Measurements from ENCODE around the gene ARFGEF2. TPM values are rescaled to one million over a fixed set of nuclear protein-coding genes. Genes with fewer than 3 reads are reported as not detected.
A peak's percentile ranks its signal among the peaks of the same experiment; 100 is the strongest.

ARFGEF2 gene
- total and polyA plus RNA-seq, 8 donors, result 6.5 to 127 (median 33.6) TPM

- WGBS, 5 donors, result 48 to 57% (median 51%) methylated on average over 7 of the region's 7 CpGs
- H3K9me3 ChIP-seq, result peaks cover 0 to 14% (median 0%) of the 10 kb centered on the region in 4 donors
- TF ChIP-seq CTCF (IDR thresholded peaks at IDR 0.05), result no peak
- no peak for TF ChIP-seq POLR2A (IDR thresholded peaks at IDR 0.05)
- no peak for TF ChIP-seq EP300 (IDR thresholded peaks at IDR 0.05)
- no peak for TF ChIP-seq POLR2AphosphoS5 (IDR thresholded peaks at IDR 0.05)
- H3K36me3 ChIP-seq, result no peaks in the 10 kb centered on the region
- intact Hi-C loops (cut with DNase I; ENCODE audit: low total_unique reads), result loop anchor here (2.0 kb wide), 1 partner anchor 250 kb away; no protein-coding TSS in a partner anchor
- H3K27me3 ChIP-seq, result peaks cover 0 to 9% (median 0%) of the 10 kb centered on the region in 3 donors
- no peak for DNase-seq
- H3K27ac ChIP-seq, result no peak overlapping the region
- H3K4me1 ChIP-seq, result peaks cover 0 to 8% (median 6%) of the 10 kb centered on the region in 4 donors
- no peak overlapping the region for H3K4me3 ChIP-seq
These were observed 15.2 kb upstream of the ARFGEF2 start for GRCh38 chr20:48906221-48906877.

GRCh38 chr20:48908656-48909319 is 12.7 kb upstream of the ARFGEF2 start:
- 50 to 88% (median 72%) methylated on average over 2 of the region's 2 CpGs for WGBS, 5 donors
- no peak for TF ChIP-seq CTCF (IDR thresholded peaks at IDR 0.05)
- no peak for TF ChIP-seq POLR2A (IDR thresholded peaks at IDR 0.05)
- no peak for TF ChIP-seq POLR2AphosphoS5 (IDR thresholded peaks at IDR 0.05)
- no peak for TF ChIP-seq EP300 (IDR thresholded peaks at IDR 0.05)

GRCh38 chr20:48909910-48910309 is 11.6 kb upstream of the ARFGEF2 start:
- Histone ChIP-seq H3K36me3 (no peaks in the 10 kb centered on the region), H3K27ac (no peak overlapping the region), H3K4me1 (peaks cover 0 to 4% (median under 1%) of the 10 kb centered on the region in 4 donors), H3K27me3 (no peaks in the 10 kb centered on the region), H3K4me3 (no peak overlapping the region), H3K9me3 (peaks cover 0 to 14% (median 0%) of the 10 kb centered on the region in 4 donors)
- TF ChIP-seq EP300 (IDR thresholded peaks at IDR 0.05), result no peak
- no peak for TF ChIP-seq POLR2AphosphoS5 (IDR thresholded peaks at IDR 0.05)
- TF ChIP-seq CTCF (IDR thresholded peaks at IDR 0.05), result no peak
- no peak for TF ChIP-seq POLR2A (IDR thresholded peaks at IDR 0.05)
- intact Hi-C loops (cut with DNase I; ENCODE audit: low total_unique reads), result no loop called here
- WGBS, 5 donors, result 73 to 84% (median 79%) methylated on average over 2 of the region's 2 CpGs
- DNase-seq, result no peak

More at GRCh38 chr20:48908656-48909319, 12.7 kb upstream of the ARFGEF2 start:
- H3K4me1 ChIP-seq, result peaks cover 0 to 8% (median 6%) of the 10 kb centered on the region in 4 donors
- H3K27ac ChIP-seq, result no peak overlapping the region
- no peak overlapping the region for H3K4me3 ChIP-seq
- H3K27me3 ChIP-seq, result peaks cover 0 to under 1% (median 0%) of the 10 kb centered on the region in 3 donors
- no peaks in the 10 kb centered on the region for H3K36me3 ChIP-seq
- intact Hi-C loops (cut with DNase I; ENCODE audit: low total_unique reads), result no loop called here
- no peak for DNase-seq
- peaks cover 0 to 14% (median 0%) of the 10 kb centered on the region in 4 donors for H3K9me3 ChIP-seq

DNA sequence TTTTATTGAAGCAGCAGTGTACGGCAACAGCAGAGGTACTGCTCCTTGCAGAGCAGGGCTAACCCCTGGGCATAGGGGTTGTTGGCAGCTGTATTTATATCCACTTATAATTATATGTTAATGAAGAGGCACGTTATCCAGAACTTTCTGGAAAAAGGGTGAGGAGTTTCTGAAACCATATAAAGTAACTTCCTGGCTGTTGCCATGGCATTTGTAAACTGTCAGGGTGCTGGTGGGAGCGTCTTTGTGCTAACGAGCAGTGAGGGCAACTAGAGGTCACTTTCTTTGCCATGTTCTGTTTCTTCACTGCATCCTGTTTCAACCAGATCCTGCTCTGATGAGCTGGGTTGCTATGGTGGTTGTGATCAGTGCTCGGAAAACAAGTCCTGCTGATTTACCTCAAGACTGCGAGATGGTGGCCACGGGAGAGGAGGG is 11.1 kb upstream of the ARFGEF2 start:
- no peaks in the 10 kb centered on the region for H3K4me1 ChIP-seq
- H3K4me3 ChIP-seq, result no peak overlapping the region
- TF ChIP-seq CTCF (IDR thresholded peaks at IDR 0.05), result no peak
- no peak for TF ChIP-seq EP300 (IDR thresholded peaks at IDR 0.05)
- TF ChIP-seq POLR2AphosphoS5 (IDR thresholded peaks at IDR 0.05), result no peak
- no peak for TF ChIP-seq POLR2A (IDR thresholded peaks at IDR 0.05)
- H3K36me3 ChIP-seq, result no peaks in the 10 kb centered on the region
- no peaks in the 10 kb centered on the region for H3K27me3 ChIP-seq
- peak in 1 of 2 donors; percentile 76 for DNase-seq
- peaks cover 0 to 14% (median 0%) of the 10 kb centered on the region in 4 donors for H3K9me3 ChIP-seq
- 53 to 64% (median 55%) methylated on average over 7 of the region's 7 CpGs for WGBS, 5 donors
- no peak overlapping the region for H3K27ac ChIP-seq
- intact Hi-C loops (cut with DNase I; ENCODE audit: low total_unique reads), result no loop called here

All from stomach (tissue), 9 donors.